Ovary (tissue), 10 donors: ENCODE results near the gene MMP27. TPM values are rescaled to one million over a fixed set of nuclear protein-coding genes. Genes with fewer than 3 reads are reported as not detected.
"Not testable (repeated sequence)": the region's sequence is repeated elsewhere in the genome, so short reads cannot be mapped to it uniquely, and the experiment has no call there.

Experiments
- DNase-seq, 5 donors: peaks; one replicate each; pipeline ENCODE4 v3.0.0-alpha.2; 2019 to 2020
- H3K27ac ChIP-seq, 2 donors: fragments of 200-600 bp; one replicate each; pipeline versions ENCODE4 v1.5.1 to v1.8.0; 2019 to 2022
- H3K27me3 ChIP-seq: fragments of 200-600 bp; one replicate; pipeline ENCODE4 v1.8.0; 2022
- H3K36me3 ChIP-seq: fragments of 200-600 bp; sonication (generic); one replicate; pipeline ENCODE4 v1.5.1; 2019
- H3K4me1 ChIP-seq: one replicate; pipeline ENCODE4 v1.8.1; 2013; ENCODE audit warnings: mild to moderate bottlenecking, moderate library complexity; ENCODE audit not compliant: insufficient read depth
- H3K4me3 ChIP-seq: fragments of 200-600 bp; sonication (generic); one replicate; pipeline ENCODE4 v1.5.1; 2017
- H3K9me3 ChIP-seq, 2 donors: fragments of 200-600 bp in 1 of 2; sonication (generic) in 1 of 2; one replicate each; pipeline versions ENCODE4 v1.5.1 to v1.8.1; 2013 to 2019; ENCODE audit warnings: mild to moderate bottlenecking in 1 of 2, moderate library complexity in 1 of 2
- EP300 ChIP-seq: sonication (generic); formaldehyde crosslinking; IDR thresholded peaks from one replicate; pipeline ENCODE4 v1.6.1; 2017; ENCODE audit warnings: antibody characterized with exemption
- POLR2A ChIP-seq: fragments of 450-650 bp; IDR thresholded peaks from one replicate; pipeline ENCODE4 v1.6.1; 2017; ENCODE audit warnings: antibody characterized with exemption, mild to moderate bottlenecking, moderate library complexity
- WGBS, 3 donors: extraction: QIAGEN DNeasy Blood & Tissue Kit in 1 of 3; methylation state at CpG; one replicate each; pipeline versions ENCODE4 v1.1.5 to v1.1.7; 2013 to 2017; 5-methylcytosine and 5-hydroxymethylcytosine counted together
- intact Hi-C, 4 donors: fragments of 100-400 bp; cut with DNase I; formaldehyde crosslinking; loops; one replicate each; pipeline versions ENCODE4 v1.11.0 to v1.15.1; 2022 to 2023
- long read RNA-seq, 3 donors: library from polyadenylated mRNA in 2 of 3; unstranded in 2 of 3; transcript quantifications; one replicate each; pipeline ENCODE4 v2.0.0 and lab custom pipeline, GENCODE V29; 2021 to 2026
- polyA plus RNA-seq, 2 donors: library from polyadenylated mRNA; stranded (reverse); fragments of 200-250 nt in 1 of 2; fragments of 350-450 nt in 1 of 2; fragmentation: Illumina TruSeq in 1 of 2; extraction: RNeasy Lipid Tissue Mini Kit (QIAGEN cat#74804) in 1 of 2; gene quantifications; one replicate each; pipeline ENCODE4 v1.2.3, GENCODE V29; 2013 to 2014
- total RNA-seq, 7 donors: library from RNA; depleted of rRNA in 2 of 7; stranded (reverse); fragments of >200 nt in 2 of 7; fragmentation: NEBNext Ultra II Directional in 3 of 7; extraction: Animal tissue kit (Norgen Biotek cat#: 25700) in 3 of 7; gene quantifications; one replicate each; pipeline versions ENCODE4 v1.1.0 to v1.2.4, GENCODE V29; 2016 to 2023
- TF ChIP-seq, protein P1 (sequence below), 3 donors: fragments of 450-650 bp in 2 of 3; fragments of 200-600 bp in 1 of 3; IDR thresholded peaks; one replicate each; pipeline versions ENCODE4 v1.5.1 to v1.8.0; 2016 to 2022; ENCODE audit warnings: antibody characterized with exemption in 3 of 3, mild to moderate bottlenecking in 1 of 3
- donor health status: DM: no; HTN: no; CAD: no; lungs with moderate emphysema.
- donor health status: DM: no; HTN: no; CAD: no.
- donor health status: Bipolar disorder and iron deficiency.
- donor health status: DM: yes; HTN: yes; CAD: no.
- donor health status: DM: no; HTN: no; CAD: no.
- donor health status: DM: yes; HTN: yes; CAD: no.

The MMP27 gene, protein sequence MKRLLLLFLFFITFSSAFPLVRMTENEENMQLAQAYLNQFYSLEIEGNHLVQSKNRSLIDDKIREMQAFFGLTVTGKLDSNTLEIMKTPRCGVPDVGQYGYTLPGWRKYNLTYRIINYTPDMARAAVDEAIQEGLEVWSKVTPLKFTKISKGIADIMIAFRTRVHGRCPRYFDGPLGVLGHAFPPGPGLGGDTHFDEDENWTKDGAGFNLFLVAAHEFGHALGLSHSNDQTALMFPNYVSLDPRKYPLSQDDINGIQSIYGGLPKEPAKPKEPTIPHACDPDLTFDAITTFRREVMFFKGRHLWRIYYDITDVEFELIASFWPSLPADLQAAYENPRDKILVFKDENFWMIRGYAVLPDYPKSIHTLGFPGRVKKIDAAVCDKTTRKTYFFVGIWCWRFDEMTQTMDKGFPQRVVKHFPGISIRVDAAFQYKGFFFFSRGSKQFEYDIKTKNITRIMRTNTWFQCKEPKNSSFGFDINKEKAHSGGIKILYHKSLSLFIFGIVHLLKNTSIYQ
- total RNA-seq (not detected), polyA plus RNA-seq (under 1 TPM in 1 of 2 donors, not detected in 1; 0.12 TPM)
- long read RNA-seq, donor 1: 0 reads
- long read RNA-seq, donor 2: 0 reads
- long read RNA-seq, donor 3: 0 reads

DNA sequence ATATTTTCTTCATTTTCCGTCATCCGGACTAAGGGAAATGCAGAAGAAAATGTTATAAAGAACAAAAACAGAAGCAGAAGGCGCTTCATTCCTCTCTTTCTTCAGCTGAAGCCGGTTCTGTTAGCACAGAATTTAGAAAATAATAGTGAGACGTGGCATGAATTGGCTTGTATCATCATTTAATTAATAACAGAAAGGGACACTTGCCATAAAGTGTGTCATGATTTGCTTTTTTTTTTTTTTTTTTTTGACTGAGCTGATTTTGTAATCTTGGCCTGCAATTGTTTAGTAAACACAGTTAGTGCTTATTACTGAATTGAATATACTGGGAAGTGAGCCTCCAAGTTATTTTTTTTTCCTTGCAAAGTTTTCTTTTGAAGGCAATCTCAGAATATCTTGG, at the start of gene MMP27:
TSS of gene MMP27 (minus strand) at position 144 of the 400 bp plus-strand sequence. CDS start at position 89, 55 bp downstream.
- no peak for DNase-seq
- Histone ChIP-seq H3K27me3 (no peaks in the 10 kb centered on the region), H3K9me3 (no peaks in the 10 kb centered on the region), H3K36me3 (no peaks in the 10 kb centered on the region), H3K4me3 (no peak within 1 kb of the TSS), H3K4me1 (no peaks in the 10 kb centered on the region), H3K27ac (no peak within 1 kb of the TSS)
- TF ChIP-seq POLR2A: no peak
- TF ChIP-seq, protein P1, sequence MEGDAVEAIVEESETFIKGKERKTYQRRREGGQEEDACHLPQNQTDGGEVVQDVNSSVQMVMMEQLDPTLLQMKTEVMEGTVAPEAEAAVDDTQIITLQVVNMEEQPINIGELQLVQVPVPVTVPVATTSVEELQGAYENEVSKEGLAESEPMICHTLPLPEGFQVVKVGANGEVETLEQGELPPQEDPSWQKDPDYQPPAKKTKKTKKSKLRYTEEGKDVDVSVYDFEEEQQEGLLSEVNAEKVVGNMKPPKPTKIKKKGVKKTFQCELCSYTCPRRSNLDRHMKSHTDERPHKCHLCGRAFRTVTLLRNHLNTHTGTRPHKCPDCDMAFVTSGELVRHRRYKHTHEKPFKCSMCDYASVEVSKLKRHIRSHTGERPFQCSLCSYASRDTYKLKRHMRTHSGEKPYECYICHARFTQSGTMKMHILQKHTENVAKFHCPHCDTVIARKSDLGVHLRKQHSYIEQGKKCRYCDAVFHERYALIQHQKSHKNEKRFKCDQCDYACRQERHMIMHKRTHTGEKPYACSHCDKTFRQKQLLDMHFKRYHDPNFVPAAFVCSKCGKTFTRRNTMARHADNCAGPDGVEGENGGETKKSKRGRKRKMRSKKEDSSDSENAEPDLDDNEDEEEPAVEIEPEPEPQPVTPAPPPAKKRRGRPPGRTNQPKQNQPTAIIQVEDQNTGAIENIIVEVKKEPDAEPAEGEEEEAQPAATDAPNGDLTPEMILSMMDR (IDR thresholded peaks at IDR 0.05): no peak
- no peak for TF ChIP-seq EP300
- 44 to 77% (median 48%) methylated on average over 5 of the region's 5 CpGs for WGBS, 3 donors
- intact Hi-C loops: no loop called here

DNA sequence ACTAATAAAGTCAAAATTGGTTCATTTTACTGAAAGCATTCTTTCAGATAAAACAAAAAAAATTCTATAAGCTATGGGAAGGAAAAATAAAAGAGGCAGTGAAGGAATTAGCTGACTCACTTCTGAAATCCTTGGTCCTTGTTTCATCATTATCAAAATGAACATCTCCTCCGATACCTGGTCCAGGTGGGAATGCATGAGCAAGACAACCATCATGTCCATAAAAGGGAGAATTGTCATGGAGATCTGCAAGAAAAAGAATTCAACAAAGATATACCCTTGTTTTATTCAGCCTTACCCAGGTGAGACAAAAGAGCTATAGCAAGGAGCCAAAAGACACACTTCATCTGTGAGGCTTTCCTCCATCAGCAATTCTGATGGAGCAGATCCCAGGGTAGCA, 47.7 kb upstream of the MMP27 start:
- no peak overlapping the region for H3K27ac ChIP-seq
- intact Hi-C loops: no loop called here
- no peaks in the 10 kb centered on the region for H3K9me3 ChIP-seq
- TF ChIP-seq EP300 (no peak), POLR2A (no peak)
- TF ChIP-seq, protein P1 (IDR thresholded peaks at IDR 0.05): no peak
- no peak overlapping the region for H3K4me3 ChIP-seq
- no peaks in the 10 kb centered on the region for H3K27me3 ChIP-seq
- WGBS, 3 donors: 82 to 95% (median 88%) methylated on average over 1 of the region's 1 CpG
- no peaks in the 10 kb centered on the region for H3K4me1 ChIP-seq
- no peaks in the 10 kb centered on the region for H3K36me3 ChIP-seq
- no peak for DNase-seq

DNA sequence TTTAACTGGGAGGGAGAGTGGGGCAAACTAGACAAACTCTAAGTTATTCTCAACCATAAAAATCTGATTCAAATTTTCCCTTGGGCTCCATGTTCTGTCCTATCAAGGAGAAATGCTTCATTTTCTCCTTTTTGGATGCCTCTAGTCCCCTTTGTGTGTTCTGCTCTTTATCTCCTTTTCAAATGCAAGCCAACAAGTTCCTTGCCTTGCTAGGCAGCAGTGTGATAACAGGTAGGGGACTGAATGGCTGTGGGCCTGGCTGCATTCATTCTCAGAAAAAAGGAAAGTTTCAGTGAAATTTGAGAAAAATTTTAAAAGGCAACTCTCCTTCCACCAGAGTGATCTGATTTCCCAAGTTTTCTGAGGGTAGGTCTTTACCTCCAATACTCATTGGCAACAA, 46.1 kb upstream of the MMP27 start:
- Histone ChIP-seq H3K4me3 (no peak overlapping the region), H3K27me3 (no peaks in the 10 kb centered on the region), H3K4me1 (no peaks in the 10 kb centered on the region), H3K9me3 (no peaks in the 10 kb centered on the region), H3K27ac (no peak overlapping the region), H3K36me3 (no peaks in the 10 kb centered on the region)
- TF ChIP-seq POLR2A: no peak
- TF ChIP-seq EP300: no peak
- TF ChIP-seq, protein P1 (IDR thresholded peaks at IDR 0.05): no peak
- intact Hi-C loops: no loop called here
- DNase-seq: no peak

DNA sequence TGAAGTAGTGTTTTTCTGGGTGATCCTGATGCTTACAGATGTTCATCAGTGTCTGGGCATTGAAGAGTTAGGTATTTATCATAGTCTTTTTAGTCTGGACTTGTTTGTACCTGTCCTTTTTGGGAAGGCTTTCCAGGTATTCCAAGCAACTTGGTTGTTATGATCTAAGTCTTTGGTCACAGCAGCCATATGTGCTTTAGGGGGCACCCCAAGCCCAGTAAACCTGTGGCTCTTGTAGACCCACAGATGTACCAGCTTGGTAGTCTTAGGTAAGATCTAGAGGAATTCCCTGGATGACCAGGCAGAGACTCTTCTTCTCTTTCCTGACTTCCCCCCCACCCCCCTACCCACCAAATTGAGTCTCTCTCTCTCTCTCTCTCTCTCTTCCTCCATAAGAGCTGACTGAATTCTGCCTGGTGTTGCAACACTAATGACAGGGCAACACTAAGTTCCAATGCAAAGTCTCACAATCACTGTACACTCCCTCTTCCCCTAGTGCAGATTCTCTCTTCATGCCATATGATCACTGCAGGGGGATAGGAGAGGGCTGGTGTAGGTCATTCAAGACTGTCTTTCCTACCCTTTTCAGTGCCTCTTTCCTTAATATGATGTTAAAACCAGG, 43.6 kb upstream of the MMP27 start:
- TF ChIP-seq EP300 (no peak), POLR2A (no peak)
- TF ChIP-seq, protein P1 (IDR thresholded peaks at IDR 0.05): no peak
- no peak overlapping the region for H3K4me3 ChIP-seq
- no peaks in the 10 kb centered on the region for H3K9me3 ChIP-seq
- H3K4me1 ChIP-seq: no peaks in the 10 kb centered on the region
- no peak overlapping the region for H3K27ac ChIP-seq
- DNase-seq: no peak
- intact Hi-C loops: no loop called here
- H3K36me3 ChIP-seq: no peaks in the 10 kb centered on the region
- no peaks in the 10 kb centered on the region for H3K27me3 ChIP-seq

DNA sequence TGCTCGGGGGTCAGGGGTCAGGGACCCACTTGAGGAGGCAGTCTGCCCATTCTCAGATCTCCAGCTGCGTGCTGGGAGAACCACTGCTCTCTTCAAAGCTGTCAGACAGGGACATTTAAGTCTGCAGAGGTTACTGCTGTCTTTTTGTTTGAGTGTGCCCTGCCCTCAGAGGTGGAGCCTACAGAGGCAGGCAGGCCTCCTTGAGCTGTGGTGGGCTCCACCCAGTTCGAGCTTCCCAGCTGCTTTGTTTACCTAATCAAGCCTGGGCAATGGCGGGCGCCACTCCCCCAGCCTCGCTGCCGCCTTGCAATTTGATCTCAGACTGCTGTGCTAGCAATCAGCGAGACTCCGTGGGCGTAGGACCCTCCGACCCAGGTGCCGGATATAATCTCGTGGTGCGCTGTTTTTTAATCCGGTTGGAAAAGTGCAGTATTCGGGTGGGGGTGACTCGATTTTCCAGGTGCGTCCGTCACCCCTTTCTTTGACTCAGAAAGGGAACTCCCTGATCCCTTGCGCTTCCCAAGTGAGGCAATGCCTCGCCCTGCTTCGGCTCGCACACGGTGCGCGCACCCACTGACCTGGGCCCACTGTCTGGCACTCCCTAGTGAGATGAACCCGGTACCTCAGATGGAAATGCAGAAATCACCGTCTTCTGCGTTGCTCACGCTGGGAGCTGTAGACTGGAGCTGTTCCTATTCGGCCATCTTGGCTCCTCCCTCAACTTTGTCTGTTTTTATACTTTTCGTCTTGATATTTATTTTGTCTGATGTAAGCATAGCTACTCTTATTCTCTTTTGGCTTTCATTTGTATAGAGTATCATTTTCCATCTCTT, 41.4 kb upstream of the MMP27 start:
- H3K36me3 ChIP-seq, H3K9me3 ChIP-seq, H3K4me3 ChIP-seq, H3K27me3 ChIP-seq, H3K4me1 ChIP-seq, H3K27ac ChIP-seq, intact Hi-C loops, DNase-seq: not testable (repeated sequence)
- WGBS, 3 donors: 82 to 90% (median 85%) methylated on average over 29 to 32 of the region's 32 CpGs
